Cardiac fibroblast (primary cell): Measurements from ENCODE around the gene TRABD2B.

Source experiments
- DNase-seq, 2 donors: peaks; one replicate each; pipeline versions ENCODE4 v3.0.0 to v3.0.0-alpha.2; 2010; ENCODE audit warnings: low read depth in 2 of 2
- H3K4me3 ChIP-seq, 2 donors: replicated peaks in 1 of 2; 1 replicate in 1 of 2; 2 replicates in 1 of 2; pipeline ENCODE4 v1.5.1; 2011; ENCODE audit warnings: low read depth in 2 of 2, low read length in 2 of 2, mild to moderate bottlenecking in 2 of 2, moderate library complexity in 1 of 2
- TF ChIP-seq, protein P1 (sequence below): IDR thresholded peaks from one replicate; pipeline ENCODE4 v1.5.1; 2011; ENCODE audit warnings: low read depth, mild to moderate bottlenecking, low read length, inconsistent platforms

TRABD2B gene

DNA sequence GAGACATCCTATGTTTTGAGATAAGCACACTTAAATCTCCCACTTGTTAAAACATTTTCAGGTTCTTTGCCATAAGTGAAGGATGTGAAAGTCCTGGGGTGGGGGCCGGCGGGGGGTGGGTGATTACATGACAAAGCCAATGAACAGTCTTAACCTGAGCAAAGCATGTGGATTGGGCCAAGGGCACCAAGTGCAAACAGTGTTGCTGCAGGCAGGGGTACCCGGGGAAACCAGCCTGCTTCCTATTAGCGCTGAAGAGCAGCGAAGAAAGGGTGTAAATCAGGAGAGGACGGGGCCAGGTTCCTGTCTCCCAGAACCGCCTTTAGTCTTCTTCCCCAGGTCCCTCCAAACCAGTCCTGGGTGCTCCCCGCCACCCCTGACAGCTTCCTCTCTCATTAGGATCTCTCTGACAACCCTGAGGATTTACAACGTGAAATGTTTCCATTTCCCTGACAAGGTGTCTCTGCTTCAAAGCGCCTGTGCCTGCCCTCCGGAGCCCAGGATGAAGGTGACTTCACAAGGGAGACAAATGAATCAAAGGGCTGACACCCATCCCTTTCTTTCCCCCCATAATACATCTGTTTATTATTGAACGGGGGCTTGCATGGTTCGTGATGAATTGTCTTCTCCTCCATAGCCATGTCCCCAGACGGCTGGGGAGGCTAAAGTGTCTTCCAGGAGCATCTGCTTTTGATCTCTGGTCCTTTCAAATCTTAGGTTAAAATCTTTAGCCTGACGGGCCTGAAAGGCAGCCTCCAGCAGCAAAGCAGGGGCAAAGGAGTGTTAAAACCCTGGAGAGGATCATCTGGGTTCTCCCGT is 109.5 kb downstream of the TRABD2B start:
- TF ChIP-seq, protein P1, sequence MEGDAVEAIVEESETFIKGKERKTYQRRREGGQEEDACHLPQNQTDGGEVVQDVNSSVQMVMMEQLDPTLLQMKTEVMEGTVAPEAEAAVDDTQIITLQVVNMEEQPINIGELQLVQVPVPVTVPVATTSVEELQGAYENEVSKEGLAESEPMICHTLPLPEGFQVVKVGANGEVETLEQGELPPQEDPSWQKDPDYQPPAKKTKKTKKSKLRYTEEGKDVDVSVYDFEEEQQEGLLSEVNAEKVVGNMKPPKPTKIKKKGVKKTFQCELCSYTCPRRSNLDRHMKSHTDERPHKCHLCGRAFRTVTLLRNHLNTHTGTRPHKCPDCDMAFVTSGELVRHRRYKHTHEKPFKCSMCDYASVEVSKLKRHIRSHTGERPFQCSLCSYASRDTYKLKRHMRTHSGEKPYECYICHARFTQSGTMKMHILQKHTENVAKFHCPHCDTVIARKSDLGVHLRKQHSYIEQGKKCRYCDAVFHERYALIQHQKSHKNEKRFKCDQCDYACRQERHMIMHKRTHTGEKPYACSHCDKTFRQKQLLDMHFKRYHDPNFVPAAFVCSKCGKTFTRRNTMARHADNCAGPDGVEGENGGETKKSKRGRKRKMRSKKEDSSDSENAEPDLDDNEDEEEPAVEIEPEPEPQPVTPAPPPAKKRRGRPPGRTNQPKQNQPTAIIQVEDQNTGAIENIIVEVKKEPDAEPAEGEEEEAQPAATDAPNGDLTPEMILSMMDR = no peak
- no peak for DNase-seq
- H3K4me3 ChIP-seq = no peak overlapping the region

DNA sequence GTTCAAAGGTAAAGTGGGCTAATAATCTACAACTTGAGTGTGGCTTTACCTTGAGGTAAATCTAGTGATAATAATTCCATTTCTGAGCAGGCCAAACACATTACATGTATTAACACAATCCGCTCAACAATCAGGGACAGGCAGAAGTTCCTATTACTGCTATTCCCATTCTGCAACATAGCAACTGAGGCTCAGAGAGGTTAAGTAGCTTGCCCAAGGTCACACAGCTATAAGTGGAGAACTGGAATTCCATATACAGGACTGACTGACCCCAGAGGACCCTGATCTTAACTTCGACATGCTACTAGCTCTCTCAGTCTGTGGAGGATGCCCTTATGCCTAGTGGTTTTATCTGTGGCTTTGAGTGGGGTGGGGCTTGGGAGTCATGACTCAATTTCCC is 110.1 kb downstream of the TRABD2B start:
- TF ChIP-seq, protein P1 = no peak

DNA sequence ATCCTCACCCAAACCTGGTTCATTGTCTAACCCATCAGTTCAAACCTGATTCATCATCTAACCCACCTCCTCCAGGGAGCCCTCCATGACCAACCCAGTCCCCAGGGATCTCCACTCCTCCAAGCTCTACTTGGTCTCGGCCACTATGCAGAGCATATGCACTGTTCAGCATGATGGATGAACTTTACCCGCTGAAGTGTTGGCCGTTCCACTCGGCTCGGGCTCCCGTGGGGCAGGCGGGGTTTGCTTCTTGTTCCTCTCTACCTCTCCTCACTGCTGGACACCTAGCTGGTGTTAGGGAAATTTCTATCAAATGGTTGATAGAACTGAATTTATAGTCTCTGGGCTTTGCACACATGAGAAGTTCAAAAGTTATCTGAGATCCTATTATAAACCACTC is 111.0 kb downstream of the TRABD2B start:
- TF ChIP-seq, protein P1 = no peak
- DNase-seq = no peak
- no peak overlapping the region for H3K4me3 ChIP-seq

More for the DNA sequence above, 110.1 kb downstream of the TRABD2B start:
- DNase-seq = no peak
- H3K4me3 ChIP-seq = no peak overlapping the region

DNA sequence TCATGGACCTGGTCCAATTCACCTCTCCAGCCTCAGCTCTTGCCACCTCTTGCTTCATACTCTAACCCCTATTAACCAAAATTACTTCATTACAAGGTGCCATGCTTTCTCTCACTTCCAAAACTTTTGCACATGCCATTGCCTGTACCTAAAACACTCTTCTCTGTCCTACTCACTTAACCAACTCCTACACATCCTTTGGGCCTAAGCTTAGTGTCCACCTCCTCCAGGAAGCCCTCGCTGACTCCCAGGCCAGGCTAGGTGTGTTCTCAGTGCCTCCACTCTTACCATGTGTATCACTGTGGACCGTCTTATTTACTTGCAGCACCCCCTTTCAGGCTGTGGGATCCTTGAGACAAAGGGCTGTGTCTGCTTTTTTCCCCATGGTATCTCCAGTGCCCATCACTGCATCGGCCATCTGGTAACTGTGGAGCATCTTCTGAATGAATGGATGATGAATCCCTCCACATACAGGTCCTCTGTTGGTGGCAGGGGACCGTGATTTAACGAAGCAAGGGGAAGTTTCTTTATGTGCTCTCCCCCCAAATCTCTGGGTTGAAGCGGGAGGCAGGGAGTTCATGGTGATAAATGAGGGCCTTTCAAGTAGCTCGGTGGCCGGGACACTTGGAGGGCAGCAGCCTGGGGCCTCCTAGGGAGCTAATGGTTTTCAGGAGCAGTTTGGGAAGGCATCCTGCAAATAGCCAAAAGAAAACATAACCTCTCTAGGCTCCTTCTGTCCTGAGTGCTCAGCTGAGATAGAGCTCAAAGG is 111.9 kb downstream of the TRABD2B start:
- DNase-seq = no peak
- no peak overlapping the region for H3K4me3 ChIP-seq
- TF ChIP-seq, protein P1 = no peak

DNA sequence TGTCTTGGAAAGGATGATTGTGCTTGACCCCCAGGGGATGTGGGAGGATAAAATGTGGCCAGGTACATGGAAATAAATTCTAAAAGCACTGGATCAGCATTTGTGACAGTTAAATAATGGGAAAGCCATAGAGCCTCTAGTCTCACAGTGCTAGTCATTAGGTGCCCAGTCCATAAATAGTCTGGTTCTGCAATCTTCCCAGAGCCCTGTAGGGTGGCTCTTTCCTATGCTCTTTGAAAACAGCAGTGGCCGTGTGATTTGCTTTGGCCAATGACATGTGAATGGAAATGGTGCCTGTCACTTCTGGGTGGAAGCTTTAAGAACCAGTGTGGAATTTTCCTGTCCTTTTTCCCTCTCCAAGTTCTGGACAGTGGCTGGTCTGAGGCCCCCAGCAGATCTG is 113.2 kb downstream of the TRABD2B start:
- TF ChIP-seq, protein P1 = no peak
- no peak for DNase-seq
- no peak overlapping the region for H3K4me3 ChIP-seq

DNA sequence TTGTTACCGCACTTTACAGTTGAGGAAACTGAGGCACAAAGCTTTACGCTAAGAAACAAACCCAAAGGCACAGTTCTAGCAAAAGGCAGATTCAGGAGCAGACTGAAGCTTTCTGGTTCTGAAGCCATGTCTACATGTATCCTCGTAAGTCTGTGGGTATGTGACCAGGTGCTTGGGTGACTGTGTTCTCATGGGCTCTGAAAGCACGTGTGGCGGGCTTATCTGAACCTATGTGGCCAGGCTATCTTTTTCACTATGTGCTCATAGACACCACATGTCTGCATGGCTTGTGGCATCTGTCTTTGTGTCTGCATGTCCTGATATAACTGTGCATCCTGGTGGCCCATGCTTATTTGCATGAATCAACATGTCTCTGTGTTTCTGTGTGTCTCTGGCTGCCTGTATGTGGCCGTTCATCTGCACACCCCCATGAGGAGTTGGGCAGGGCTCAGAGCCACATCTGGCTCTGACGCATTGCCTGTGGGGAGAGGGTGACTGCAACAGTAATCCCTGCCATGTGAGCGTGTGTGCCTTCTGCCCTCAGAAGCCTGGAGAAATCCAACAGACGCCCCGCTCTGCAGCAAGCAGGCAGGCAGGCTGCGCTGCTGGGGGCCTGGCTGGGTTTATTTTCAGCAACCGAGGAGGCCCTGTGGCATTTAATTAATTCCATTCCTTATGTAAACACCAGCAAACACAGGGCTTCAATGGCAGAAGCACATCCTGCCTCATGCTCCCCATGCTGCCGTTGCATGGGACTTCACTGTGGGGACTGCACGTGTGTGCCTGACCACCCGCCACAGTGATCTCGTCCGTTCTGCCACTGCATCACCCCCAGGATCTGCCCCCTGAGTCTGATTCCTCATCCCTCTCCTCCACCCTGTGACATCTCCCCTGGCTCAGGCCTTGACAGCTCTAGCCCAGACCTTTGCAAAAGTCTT is 115.4 kb downstream of the TRABD2B start:
- DNase-seq = peak in 1 of 2 donors; percentile 21
- TF ChIP-seq, protein P1 = no peak
- H3K4me3 ChIP-seq = no peak overlapping the region
